Putamen (tissue), 1 donor: ENCODE data around the gene IRF7.

Source experiments
- DNase-seq: peaks from one replicate; pipeline ENCODE4 v3.0.0-alpha.2; 2016; ENCODE audit warnings: low spot score

Gene IRF7

GRCh38 chr11:563812-564578 is 51.8 kb downstream of the IRF7 start:
- no peak for DNase-seq

- DNase-seq = no peak
Observed at GRCh38 chr11:563066-563811, 52.5 kb downstream of the IRF7 start.
